HG03354 (cell line): ENCODE measurements around the gene SYNE3.

Experiments
- ATAC-seq: cut with Tn5 transposase; IDR thresholded peaks from one replicate; pipeline ENCODE4 v1.9.1; 2021; ENCODE audit warnings: mild to moderate bottlenecking; ENCODE audit not compliant: unreplicated experiment, poor library complexity, severe bottlenecking

SYNE3 gene

DNA sequence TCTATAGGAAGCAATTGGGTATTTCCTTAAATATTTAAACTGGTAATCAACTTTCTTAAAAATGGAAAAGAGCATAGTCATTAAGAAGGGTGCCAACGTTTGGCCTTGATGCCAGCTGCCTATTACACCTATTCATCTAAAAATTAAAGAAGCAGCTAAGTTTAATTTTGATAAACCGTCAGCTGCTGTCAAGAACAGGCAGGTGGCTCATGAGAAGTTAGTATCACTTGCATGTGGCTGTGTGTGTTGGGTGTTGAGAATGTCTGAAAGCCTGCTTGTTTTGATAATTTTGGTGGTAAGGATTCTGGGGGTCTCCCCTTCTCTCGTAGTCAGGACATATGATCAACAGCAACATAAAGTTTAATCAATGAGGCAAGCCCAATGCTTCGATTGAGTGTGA is 24.9 kb upstream of the SYNE3 start:
- ATAC-seq, result no peak

DNA sequence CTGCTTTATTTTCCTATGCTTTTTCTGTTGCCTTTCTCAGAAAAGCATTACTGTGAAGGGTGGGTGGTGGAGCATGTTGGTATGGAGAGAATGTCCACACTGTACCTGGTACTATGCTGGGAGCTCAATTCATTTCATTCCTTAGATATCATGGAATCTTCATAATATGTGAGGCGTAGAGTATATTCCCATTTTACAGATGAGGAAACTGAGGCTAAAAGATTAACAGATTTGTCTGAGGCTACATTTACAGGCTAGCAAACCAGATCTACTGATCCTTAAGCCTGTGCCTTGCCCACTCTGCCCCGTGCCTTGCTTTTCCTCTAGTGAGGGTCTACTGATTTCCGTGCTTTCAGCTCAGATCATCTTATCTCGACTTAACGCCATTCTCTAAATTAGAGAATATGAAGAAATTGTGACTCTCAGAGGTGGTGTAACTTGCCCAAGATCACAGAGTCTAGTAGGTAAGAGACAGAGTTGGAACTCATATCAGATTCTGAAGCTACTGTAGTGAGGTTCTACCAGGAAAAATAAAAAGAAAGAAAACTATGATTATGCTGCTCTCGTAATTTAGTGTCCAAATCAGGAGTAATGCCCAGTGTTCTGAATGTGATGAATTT is 23.9 kb upstream of the SYNE3 start:
- ATAC-seq, result no peak

DNA sequence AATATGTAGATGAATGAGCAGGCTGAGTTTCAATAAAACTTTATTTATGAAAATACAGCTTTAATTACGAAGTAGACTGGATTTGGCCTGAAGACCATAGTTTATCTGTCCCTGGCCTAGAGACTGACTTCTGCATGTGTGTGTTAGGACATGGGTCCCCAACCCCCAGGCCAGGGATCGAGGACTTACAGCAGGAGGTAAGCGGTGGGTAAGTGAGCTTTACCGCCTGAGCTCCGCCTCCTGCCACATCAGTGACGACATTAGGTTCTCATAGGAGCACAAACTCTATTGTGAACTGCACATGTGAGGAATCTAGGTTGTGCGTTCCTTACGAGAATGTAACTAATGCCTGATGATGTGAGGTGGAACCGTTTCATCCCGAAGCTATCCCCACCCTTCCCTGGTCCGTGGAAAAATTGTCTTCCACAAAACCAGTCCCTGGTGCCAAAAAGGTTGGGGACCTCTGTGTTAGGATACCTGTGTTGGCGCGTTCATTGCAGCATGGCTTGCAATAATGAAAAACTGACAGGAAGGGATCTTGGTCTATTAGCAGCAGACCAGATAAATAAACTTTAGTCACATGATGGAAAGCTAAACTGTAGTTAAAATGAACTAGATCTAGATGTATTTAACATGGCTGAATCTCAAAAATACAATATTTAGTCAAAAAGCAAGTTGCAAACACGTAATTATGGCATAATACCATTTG is 22.5 kb upstream of the SYNE3 start:
- ATAC-seq, result no peak

GRCh38 chr14:95537298-95538089 is 21.0 kb upstream of the SYNE3 start:
- no peak for ATAC-seq

DNA sequence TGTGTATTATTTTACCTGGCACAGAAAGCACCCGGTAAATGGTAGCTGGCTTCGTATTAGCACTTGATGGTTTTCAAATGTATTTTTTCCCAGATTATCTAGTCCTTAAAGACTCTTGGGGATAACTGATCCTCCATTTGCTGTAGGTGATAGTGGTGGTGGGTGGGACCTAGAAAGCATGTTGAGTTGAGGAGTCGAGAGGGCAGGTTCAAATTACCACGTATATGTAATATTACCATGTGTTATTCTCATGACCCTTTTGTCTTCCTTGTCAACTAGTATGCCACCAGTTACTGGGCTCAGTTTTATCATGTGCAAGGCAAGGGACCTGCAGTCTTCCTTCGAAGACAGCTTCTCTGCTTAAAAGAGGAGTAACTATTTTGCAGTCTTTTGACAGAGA is 20.2 kb upstream of the SYNE3 start:
- no peak for ATAC-seq

GRCh38 chr14:95536036-95536593 is 19.7 kb upstream of the SYNE3 start:
- no peak for ATAC-seq

DNA sequence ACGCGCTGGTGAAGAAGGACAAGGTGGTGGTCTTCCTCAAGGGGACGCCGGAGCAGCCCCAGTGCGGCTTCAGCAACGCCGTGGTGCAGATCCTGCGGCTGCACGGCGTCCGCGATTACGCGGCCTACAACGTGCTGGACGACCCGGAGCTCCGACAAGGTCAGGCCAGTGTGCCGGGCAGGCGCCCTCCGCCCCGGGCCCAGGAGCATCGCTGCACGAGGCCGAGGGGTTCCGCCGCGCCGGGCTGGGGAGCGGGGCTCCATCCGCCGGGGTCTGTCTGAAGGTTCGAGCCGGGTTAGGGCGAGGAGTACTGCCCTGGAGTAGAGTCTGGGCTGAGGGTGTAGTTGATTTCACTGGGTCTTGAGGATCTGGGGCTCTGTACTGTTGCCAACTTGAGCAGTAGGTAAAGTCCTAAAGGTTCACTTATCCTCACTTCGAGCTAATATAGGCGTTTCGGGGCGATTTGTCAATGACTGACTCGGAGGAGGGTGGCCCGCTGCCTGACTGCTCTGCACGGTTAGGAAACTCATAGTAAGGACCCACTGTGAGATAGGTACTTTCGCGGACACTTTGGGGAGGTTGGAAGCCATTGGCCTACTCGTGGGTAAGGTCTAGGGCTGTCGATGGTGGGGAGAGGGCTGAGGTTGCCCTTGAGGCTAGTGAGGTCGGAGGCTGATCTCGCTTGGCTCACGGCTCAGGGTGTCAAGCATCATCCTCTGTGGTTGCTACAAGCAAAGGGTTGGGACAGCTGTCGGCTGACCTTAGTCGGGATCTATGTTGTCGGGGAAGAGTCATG is 19.0 kb upstream of the SYNE3 start:
- ATAC-seq, result peak; percentile 4

DNA sequence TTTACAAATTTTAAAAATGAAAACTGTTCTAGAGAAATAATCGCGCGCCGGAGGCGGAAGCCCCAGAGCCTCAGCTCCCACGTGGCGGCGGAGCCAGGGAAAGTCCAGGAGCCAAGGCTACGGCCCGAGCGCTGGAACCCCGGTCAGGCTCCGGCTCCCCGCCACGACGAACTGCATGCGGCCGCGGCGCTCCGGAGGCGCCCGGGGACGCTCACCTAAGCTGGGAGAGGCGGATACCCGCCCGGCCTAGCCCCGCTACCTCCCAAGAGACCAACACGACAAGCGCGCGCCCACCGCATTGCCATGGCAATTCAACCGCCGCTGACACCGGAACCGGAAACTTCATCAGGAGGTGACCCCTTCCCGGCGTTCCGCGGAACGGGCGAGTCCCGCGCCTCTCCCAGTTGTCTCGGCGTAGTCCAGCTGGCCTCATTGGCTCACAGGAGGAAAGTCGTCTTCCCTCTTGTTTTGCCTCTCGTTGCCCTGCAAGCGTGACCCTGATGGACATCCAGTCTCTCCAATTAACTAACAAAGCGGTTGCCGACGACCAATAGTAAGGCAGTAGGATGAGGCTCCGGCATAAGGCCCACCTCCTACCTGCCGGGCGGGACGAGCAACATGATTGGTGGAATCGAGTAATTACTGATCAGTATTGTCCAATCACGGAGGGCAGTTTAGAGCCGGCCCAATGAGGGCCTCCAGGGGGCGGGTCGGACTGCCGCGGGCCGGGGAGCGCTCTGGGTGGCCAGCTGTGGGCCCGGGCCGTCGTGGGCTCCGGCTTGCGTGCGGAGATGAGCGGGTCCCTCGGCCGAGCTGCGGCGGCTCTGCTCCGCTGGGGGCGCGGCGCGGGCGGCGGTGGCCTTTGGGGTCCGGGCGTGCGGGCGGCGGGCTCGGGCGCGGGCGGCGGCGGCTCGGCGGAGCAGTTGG is 18.1 kb upstream of the SYNE3 start, which contains the start of gene GLRX5:
Gene GLRX5 (plus strand): TSS at position 752 of the 927 bp plus-strand sequence. CDS start 40 bp downstream, at position 792.
- ATAC-seq, result peak; percentile 91

- no peak for ATAC-seq
Measured at GRCh38 chr14:95533822-95534221, 17.4 kb upstream of the SYNE3 start.

GRCh38 chr14:95533391-95533821 is 17.0 kb upstream of the SYNE3 start:
- ATAC-seq, result no peak

- ATAC-seq, result no peak
Measured at GRCh38 chr14:95531969-95532368, 15.5 kb upstream of the SYNE3 start.

- no peak for ATAC-seq
Measured at GRCh38 chr14:95531473-95531872, 15.0 kb upstream of the SYNE3 start.

DNA sequence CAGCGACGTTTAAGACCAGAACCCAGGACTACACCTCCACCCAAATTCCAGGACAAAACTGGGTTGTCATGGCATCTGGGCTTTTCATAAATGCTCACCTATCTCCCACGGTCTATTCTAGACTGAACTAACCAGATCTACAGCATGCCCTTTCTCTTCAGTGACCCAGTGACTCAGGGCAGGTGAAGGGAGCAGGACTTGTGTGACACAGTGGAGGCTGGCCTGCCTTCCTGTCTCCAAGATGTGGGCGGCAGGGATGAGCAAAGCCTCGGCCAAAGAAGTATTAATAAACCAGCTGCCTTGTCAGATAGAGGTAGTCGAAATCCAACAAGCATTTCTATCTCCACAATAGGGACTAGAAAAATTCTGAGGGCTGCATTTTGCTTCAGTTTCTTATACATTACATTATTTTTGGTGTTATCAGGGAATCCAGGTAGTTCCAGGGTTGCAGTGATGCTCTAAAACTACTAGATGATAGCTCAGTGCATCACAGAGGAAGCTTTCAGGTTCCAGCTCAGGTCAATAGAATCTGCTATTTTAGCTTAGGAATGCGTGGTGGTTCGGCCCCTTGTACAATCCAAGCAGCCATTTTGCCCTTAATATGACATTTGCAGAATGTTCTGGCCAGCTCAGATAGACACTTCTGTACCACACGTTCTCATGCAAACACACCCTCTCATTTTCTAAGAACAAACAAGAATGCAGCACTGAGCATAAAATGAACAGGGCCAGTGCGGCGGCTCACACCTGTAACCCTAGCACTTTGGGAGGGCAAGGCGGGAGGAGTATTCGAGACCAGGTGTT is 14.2 kb upstream of the SYNE3 start:
- no peak for ATAC-seq

DNA sequence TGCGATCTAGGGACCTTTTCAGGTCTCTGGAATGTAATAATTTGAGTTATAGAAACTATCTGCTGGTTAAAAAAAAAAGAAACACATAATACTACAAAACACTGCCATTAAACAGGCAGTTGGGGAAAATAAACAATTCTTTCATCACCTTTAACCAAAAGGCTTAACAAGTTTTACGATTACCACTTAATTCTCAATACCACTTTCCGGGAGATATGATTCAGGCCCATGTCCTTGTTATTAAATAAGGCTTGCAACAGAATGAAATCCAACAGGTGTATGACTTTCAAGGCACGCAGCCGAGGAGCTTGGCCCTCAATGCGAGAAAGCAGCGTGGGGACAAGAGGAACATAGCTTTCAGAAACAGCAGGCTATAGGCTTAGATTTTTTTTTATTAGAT is 12.8 kb upstream of the SYNE3 start:
- no peak for ATAC-seq

- no peak for ATAC-seq
Measured at GRCh38 chr14:95527387-95528002, 11.0 kb upstream of the SYNE3 start.

GRCh38 chr14:95526483-95527386 is 10.3 kb upstream of the SYNE3 start:
- ATAC-seq, result no peak
